Measurements from ENCODE around the gene CANT1. TPM values are rescaled to one million over a fixed set of nuclear protein-coding genes. Genes with fewer than 3 reads are reported as not detected.

The CANT1 gene
- total RNA-seq, 1 donor from 2014 or later = 81.6 TPM

- H3K9me3 Mint-ChIP-seq (ENCODE audit: unreplicated experiment) = no peaks in the 10 kb centered on the region
- no peak for TF ChIP-seq CTCF (IDR thresholded peaks at IDR 0.05; ENCODE audit: unreplicated experiment)
- H3K36me3 Mint-ChIP-seq (ENCODE audit: low read depth, unreplicated experiment) = no peaks in the 10 kb centered on the region
- no peak overlapping the region for H3K4me3 Mint-ChIP-seq (ENCODE audit: unreplicated experiment)
- DNase-seq (ENCODE audit: low spot score) = no peak
- H3K27ac Mint-ChIP-seq (ENCODE audit: unreplicated experiment) = no peak overlapping the region
- peaks cover 6% of the 10 kb centered on the region for H3K4me1 Mint-ChIP-seq (ENCODE audit: unreplicated experiment)
- H3K27me3 Mint-ChIP-seq (ENCODE audit: unreplicated experiment) = peaks cover 9% of the 10 kb centered on the region
Observed at GRCh38 chr17:79019261-79019631, 9.7 kb upstream of the CANT1 start.

DNA sequence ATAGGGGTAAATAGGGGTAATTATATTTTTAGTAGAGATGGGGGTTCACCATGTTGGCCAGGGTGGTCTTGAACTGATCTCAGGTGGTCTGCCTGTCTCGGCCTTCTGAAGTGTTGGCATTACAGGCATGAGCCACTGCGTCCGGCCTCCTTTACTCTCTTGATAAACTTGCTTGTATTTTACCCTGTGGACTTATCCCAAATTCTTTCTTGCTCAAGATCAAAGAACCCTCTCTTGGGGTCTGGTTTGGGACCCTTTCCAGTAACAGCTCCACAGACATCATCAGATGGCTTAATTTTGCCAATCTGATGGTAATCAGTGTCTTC is 8.8 kb upstream of the CANT1 start:
- no peak overlapping the region for H3K27ac Mint-ChIP-seq (ENCODE audit: unreplicated experiment)
- H3K9me3 Mint-ChIP-seq (ENCODE audit: unreplicated experiment) = no peaks in the 10 kb centered on the region
- H3K4me1 Mint-ChIP-seq (ENCODE audit: unreplicated experiment) = peaks cover 4% of the 10 kb centered on the region
- no peaks in the 10 kb centered on the region for H3K36me3 Mint-ChIP-seq (ENCODE audit: low read depth, unreplicated experiment)
- TF ChIP-seq CTCF (IDR thresholded peaks at IDR 0.05; ENCODE audit: unreplicated experiment) = no peak
- H3K4me3 Mint-ChIP-seq (ENCODE audit: unreplicated experiment) = no peak overlapping the region
- H3K27me3 Mint-ChIP-seq (ENCODE audit: unreplicated experiment) = peaks cover 7% of the 10 kb centered on the region
- DNase-seq (ENCODE audit: low spot score) = no peak

- Mint-ChIP-seq H3K27ac (ENCODE audit: unreplicated experiment) (no peak overlapping the region), H3K27me3 (ENCODE audit: unreplicated experiment) (peaks cover 2% of the 10 kb centered on the region), H3K36me3 (ENCODE audit: low read depth, unreplicated experiment) (peaks cover 3% of the 10 kb centered on the region), H3K9me3 (ENCODE audit: unreplicated experiment) (no peaks in the 10 kb centered on the region), H3K4me3 (ENCODE audit: unreplicated experiment) (no peak overlapping the region), H3K4me1 (ENCODE audit: unreplicated experiment) (peaks cover 1% of the 10 kb centered on the region)
- no peak for DNase-seq (ENCODE audit: low spot score)
- no peak for TF ChIP-seq CTCF (IDR thresholded peaks at IDR 0.05; ENCODE audit: unreplicated experiment)
Observed at GRCh38 chr17:79017546-79018369, 8.2 kb upstream of the CANT1 start.

DNA sequence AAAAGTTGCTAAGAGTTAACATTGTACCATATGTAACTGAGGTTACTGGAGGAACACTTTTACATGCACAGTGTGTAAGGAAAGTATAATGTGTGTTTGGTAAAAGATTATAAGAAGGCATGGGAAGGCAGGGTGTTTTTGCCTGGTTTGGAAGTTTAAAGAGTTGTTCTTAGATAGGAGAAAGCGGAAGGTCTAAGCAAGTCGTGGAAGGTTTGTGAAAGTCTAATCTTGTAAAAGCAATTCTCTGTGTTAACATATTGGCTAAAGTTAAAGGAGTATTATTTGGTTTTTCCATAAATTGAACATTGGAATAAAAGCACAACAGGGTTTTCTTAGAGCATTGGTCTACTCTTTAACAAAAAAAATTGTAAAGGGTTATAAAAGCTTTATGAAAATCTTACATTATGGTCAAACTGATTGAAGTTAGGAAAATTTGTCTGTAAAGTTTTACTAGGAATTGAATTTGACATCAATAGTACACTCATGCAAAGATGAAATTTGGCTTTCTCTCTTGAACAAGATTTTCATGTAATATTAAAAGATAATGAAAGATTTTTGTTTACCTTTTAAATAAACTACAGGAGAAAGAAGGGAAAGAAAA is 4.7 kb upstream of the CANT1 start:
- Mint-ChIP-seq H3K4me1 (ENCODE audit: unreplicated experiment) (peaks cover 7% of the 10 kb centered on the region), H3K4me3 (ENCODE audit: unreplicated experiment) (no peak overlapping the region), H3K27me3 (ENCODE audit: unreplicated experiment) (peaks cover 3% of the 10 kb centered on the region), H3K27ac (ENCODE audit: unreplicated experiment) (no peak overlapping the region), H3K9me3 (ENCODE audit: unreplicated experiment) (no peaks in the 10 kb centered on the region), H3K36me3 (ENCODE audit: low read depth, unreplicated experiment) (peaks cover 4% of the 10 kb centered on the region)
- no peak for TF ChIP-seq CTCF (IDR thresholded peaks at IDR 0.05; ENCODE audit: unreplicated experiment)
- DNase-seq (ENCODE audit: low spot score) = no peak

- Mint-ChIP-seq H3K4me3 (ENCODE audit: unreplicated experiment) (no peak overlapping the region), H3K27ac (ENCODE audit: unreplicated experiment) (no peak overlapping the region), H3K36me3 (ENCODE audit: low read depth, unreplicated experiment) (peaks cover 10% of the 10 kb centered on the region), H3K27me3 (ENCODE audit: unreplicated experiment) (peaks cover 7% of the 10 kb centered on the region), H3K9me3 (ENCODE audit: unreplicated experiment) (no peaks in the 10 kb centered on the region), H3K4me1 (ENCODE audit: unreplicated experiment) (peaks cover 15% of the 10 kb centered on the region)
- no peak for DNase-seq (ENCODE audit: low spot score)
- no peak for TF ChIP-seq CTCF (IDR thresholded peaks at IDR 0.05; ENCODE audit: unreplicated experiment)
Observed at GRCh38 chr17:79012563-79013134, 3.1 kb upstream of the CANT1 start.

Data from endothelial cell (in vitro differentiated cells).